Small intestine (tissue), 7 donors: Measurements from ENCODE around the gene U2AF1L4. TPM values are rescaled to one million over a fixed set of nuclear protein-coding genes. Genes with fewer than 3 reads are reported as not detected.

Source experiments
- DNase-seq, 2 donors: peaks; one replicate each; pipeline versions ENCODE4 v3.0.0 to v3.0.0-alpha.2; 2013
- FAIRE-seq: peaks from 2 replicates; lab custom pipeline; 2012; peaks lifted over from hg19 to GRCh38; lab: Jason Lieb, UNC
- H3K27ac ChIP-seq, 3 donors: one replicate each; pipeline ENCODE4 v1.5.1; 2013; ENCODE audit warnings: low read length in 2 of 3, mild to moderate bottlenecking in 2 of 3, control low read depth in 1 of 3, inconsistent platforms in 1 of 3, low read depth in 1 of 3, moderate library complexity in 1 of 3
- H3K27me3 ChIP-seq, 3 donors: one replicate each; pipeline ENCODE4 v1.6.1; 2013; ENCODE audit warnings: low read length in 3 of 3, inconsistent platforms in 1 of 3; ENCODE audit not compliant: control insufficient read depth in 3 of 3, insufficient read depth in 3 of 3
- H3K36me3 ChIP-seq, 3 donors: one replicate each; pipeline ENCODE4 v1.6.1; 2013; ENCODE audit warnings: low read length in 3 of 3, inconsistent platforms in 1 of 3, low read depth in 1 of 3, mild to moderate bottlenecking in 1 of 3, moderate library complexity in 1 of 3; ENCODE audit not compliant: control insufficient read depth in 3 of 3, insufficient read depth in 2 of 3
- H3K4me1 ChIP-seq, 3 donors: one replicate each; pipeline ENCODE4 v1.6.1; 2013; ENCODE audit warnings: low read length in 2 of 3, inconsistent platforms in 1 of 3, low read depth in 1 of 3, mild to moderate bottlenecking in 1 of 3, moderate library complexity in 1 of 3; ENCODE audit not compliant: control insufficient read depth in 3 of 3, insufficient read depth in 2 of 3
- H3K4me3 ChIP-seq, 3 donors: one replicate each; pipeline ENCODE4 v1.5.1; 2013; ENCODE audit warnings: low read length in 3 of 3, control low read depth in 1 of 3, inconsistent platforms in 1 of 3, low read depth in 1 of 3, mild to moderate bottlenecking in 1 of 3, moderate library complexity in 1 of 3
- H3K9me3 ChIP-seq, 2 donors: one replicate each; pipeline ENCODE4 v1.6.1; 2013; ENCODE audit warnings: low read depth in 1 of 2, low read length in 1 of 2; ENCODE audit not compliant: control insufficient read depth in 2 of 2, insufficient read depth in 1 of 2
- WGBS, 3 donors: extraction: QIAGEN DNeasy Blood & Tissue Kit; methylation state at CpG; one replicate each; pipeline ENCODE4 v1.1.7; 2013; 5-methylcytosine and 5-hydroxymethylcytosine counted together
- polyA plus RNA-seq, 4 donors: library from polyadenylated mRNA; stranded (reverse) in 3 of 4; unstranded in 1 of 4; fragments of 200-250 nt in 3 of 4; fragments of 120-200 nt in 1 of 4; gene quantifications; one replicate each; pipeline versions ENCODE4 v1.2.1 to v1.2.3, GENCODE V29; 2013
- donor health status: healthy with polysubstance abuse.
- donor health status: control.
- donor health status: control.
- donor health status: Bipolar disorder and iron deficiency.
- donor health status: healthy.

U2AF1L4 gene
- polyA plus RNA-seq, 4 donors = 14.6 to 99.7 (median 34.7) TPM

DNA sequence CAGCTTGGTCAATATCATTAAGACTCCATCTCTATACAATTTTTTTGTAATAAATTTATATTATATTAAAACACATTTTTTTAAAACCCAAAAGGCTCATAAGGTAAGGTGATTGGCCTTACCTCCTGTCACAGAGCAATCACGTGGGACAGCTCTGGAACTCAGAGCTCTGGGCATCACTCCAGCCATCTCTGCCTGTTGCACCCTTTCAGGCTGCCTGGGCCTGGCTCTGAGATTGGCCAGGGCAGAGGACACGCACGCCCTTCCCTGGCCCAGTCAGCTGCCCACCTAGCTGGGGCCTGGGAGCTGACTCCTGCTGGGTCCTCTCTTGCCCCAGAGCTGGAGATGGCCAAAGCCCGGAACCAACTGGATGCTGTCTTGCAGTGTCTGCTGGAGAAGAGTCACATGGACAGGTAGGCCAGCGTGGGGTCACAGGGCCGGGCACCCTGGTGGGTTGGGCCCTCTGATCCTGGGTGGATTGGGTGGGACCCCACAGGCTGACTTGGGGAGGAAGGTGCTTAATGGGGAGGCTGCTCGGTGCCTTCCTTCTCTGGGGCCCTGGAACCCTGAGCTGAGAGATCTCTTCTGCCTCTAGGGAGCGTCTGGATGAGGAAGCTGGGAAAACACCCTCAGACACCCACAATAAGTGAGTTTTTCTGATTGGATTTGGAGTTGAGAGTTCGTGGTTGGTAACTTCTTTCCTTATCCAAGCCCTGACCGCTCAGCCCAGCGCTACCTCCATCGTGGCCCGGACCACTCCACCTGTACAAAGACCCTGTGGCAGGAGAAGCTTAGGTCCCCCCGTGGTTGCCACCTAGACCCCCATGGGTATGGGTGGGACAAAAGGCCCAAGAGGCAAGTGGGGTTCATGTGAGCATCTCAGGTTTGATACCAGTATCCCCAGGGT lies 6.9 kb upstream of the U2AF1L4 start:
- peaks cover 0 to 40% (median 10%) of the 10 kb centered on the region in 3 donors for H3K36me3 ChIP-seq
- DNase-seq = no peak
- peaks cover 0 to 23% (median 0%) of the 10 kb centered on the region in 3 donors for H3K27me3 ChIP-seq
- no peak for FAIRE-seq
- no peaks in the 10 kb centered on the region for H3K9me3 ChIP-seq
- no peak overlapping the region for H3K4me3 ChIP-seq
- no peak overlapping the region for H3K27ac ChIP-seq
- 89 to 91% (median 90%) methylated on average over 14 of the region's 14 CpGs for WGBS, 3 donors
- peaks cover 0 to 26% (median 10%) of the 10 kb centered on the region in 3 donors for H3K4me1 ChIP-seq

DNA sequence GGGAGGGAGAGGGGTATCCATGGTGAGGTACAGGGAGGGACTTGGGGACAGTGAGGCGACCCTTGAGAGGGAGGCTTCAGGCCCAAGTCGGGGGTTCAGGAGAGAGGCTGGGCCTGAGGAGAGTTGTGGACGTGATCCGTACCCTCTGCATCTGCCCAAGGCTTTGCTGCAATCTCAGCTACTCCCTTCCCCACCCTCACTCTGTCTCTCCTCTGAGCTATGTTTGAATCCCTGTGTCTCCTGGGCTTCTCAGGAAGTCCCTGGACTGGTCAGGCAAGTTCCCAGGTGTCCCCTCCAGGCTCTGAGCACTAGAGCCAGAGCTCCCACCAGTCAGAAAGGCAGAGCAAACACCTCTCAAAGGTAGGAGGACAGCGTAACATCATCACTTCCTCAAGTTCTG lies 4.9 kb upstream of the U2AF1L4 start:
- Histone ChIP-seq H3K9me3 (no peaks in the 10 kb centered on the region), H3K4me3 (no peak overlapping the region), H3K27ac (no peak overlapping the region), H3K27me3 (peaks cover 0 to 5% (median 0%) of the 10 kb centered on the region in 3 donors), H3K36me3 (peaks cover 0 to 45% (median 10%) of the 10 kb centered on the region in 3 donors), H3K4me1 (peaks cover 3 to 20% (median 4%) of the 10 kb centered on the region in 3 donors)
- FAIRE-seq (no peak), DNase-seq (no peak)
- 91 to 98% (median 97%) methylated on average over 2 to 5 of the region's 5 CpGs for WGBS, 3 donors

DNA sequence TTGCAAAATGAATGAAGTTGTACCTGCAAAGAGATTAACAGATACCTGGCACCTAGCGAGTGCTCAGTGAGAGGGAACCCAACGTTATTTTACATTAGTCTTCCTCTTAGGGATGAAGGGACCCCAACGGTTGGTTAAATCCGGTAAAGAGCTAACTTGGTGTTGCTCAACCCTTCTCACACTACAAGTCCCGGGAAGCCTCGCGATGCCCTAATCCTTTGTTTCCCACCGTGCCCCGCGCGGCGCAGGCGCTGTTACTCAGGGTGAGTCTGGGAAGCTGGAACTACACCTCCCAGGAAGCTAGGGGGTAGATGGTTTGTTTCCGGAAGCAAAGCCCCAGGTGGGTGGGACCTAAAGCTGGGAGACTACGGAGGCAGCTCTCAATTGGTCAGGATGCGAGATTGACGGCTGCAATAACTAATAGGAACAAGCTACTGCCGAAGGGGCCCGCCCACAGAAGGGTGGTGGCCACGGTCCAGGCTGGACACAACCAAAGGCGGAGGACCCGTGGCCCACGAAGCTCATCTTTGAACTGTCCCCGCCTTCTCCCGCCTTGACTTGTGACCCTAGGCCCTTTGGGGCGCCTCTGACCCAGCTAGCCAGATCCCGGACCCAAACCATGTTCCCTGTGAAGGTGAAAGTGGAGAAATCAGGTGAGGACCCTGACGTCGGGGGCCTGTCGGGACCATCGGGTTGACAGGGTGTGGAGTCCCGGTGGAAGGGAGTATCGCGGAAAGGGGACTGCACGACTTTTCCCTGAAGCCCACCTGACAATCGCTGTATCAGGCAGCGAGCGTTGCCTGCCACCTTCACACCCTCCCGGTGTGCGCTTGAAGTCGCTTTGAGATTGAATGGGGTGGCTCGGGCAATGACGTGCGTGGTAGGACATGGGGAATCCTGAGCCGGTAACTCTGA lies 3.1 kb upstream of the U2AF1L4 start, which contains the start of gene LIN37:
Gene LIN37 (plus strand): TSS at position 471 of the 915 bp plus-strand sequence. CDS start 149 bp downstream, at position 620.
- Histone ChIP-seq H3K27ac (peak within 1 kb of the TSS in 2 of 3 donors; percentile 44 to 72), H3K4me3 (peak within 1 kb of the TSS; percentile 71 to 86 (median 78)), H3K36me3 (peaks cover 0 to 40% (median 3%) of the 10 kb centered on the region in 3 donors), H3K4me1 (peaks cover 3 to 23% (median 4%) of the 10 kb centered on the region in 3 donors), H3K27me3 (no peaks in the 10 kb centered on the region), H3K9me3 (peaks cover 0 to 4% of the 10 kb centered on the region in 2 donors)
- peak; percentile 100 for DNase-seq
- WGBS, 3 donors = 0 to 1% (median 1%) methylated on average over 45 of the region's 45 CpGs
- FAIRE-seq = peak; percentile 76

DNA sequence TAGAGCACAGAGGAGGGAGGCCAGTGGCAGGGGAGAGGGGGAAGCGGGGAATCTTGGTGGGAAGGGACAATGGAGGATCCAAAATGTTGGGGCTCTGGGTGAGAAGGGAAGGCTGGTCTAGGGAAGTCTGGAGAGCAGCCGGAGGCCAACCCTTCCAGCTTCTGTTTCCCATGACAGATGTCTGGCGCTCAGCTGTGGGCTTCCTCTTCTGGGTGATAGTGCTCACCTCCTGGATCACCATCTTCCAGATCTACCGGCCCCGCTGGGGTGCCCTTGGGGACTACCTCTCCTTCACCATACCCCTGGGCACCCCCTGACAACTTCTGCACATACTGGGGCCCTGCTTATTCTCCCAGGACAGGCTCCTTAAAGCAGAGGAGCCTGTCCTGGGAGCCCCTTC lies 1.3 kb upstream of the U2AF1L4 start:
- Histone ChIP-seq H3K4me3 (peak overlapping the region in 2 of 3 donors; percentile 77 to 99), H3K36me3 (peaks cover 0 to 35% (median 0%) of the 10 kb centered on the region in 3 donors), H3K4me1 (peaks cover 3 to 23% (median 4%) of the 10 kb centered on the region in 3 donors), H3K27ac (no peak overlapping the region), H3K27me3 (no peaks in the 10 kb centered on the region), H3K9me3 (peaks cover 0 to 4% of the 10 kb centered on the region in 2 donors)
- FAIRE-seq = no peak
- no peak for DNase-seq
- 87 to 93% (median 88%) methylated on average over 4 to 5 of the region's 5 CpGs for WGBS, 3 donors

DNA sequence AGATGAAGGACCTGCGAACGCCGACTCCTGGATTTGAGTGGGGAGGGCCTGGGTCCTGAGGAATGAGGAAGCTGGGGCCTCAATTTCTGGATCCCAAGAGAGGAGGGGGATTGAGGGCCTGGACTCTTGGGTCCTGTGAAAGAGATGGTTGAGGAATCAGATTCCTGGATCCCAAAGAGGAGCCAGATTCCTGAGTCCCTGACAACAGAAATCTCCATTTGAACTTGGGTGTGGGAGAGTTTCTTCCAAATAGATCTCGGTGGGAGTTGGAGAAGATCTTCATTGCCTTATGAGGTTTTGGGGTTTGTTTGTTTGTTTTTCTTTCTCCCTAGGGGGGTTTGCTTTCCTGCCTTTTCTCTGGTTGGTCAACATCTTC lies 857 bp upstream of the U2AF1L4 start:
- FAIRE-seq (no peak), DNase-seq (no peak)
- Histone ChIP-seq H3K27me3 (no peaks in the 10 kb centered on the region), H3K36me3 (peaks cover 0 to 31% (median 0%) of the 10 kb centered on the region in 3 donors), H3K4me1 (peaks cover 3 to 23% (median 4%) of the 10 kb centered on the region in 3 donors), H3K9me3 (peaks cover 0 to 4% of the 10 kb centered on the region in 2 donors), H3K4me3 (peak overlapping the region; percentile 72 to 99 (median 77)), H3K27ac (peak overlapping the region; percentile 41 to 100 (median 66))
- WGBS, 3 donors = 3 to 14% (median 7%) methylated on average over 4 of the region's 4 CpGs

DNA sequence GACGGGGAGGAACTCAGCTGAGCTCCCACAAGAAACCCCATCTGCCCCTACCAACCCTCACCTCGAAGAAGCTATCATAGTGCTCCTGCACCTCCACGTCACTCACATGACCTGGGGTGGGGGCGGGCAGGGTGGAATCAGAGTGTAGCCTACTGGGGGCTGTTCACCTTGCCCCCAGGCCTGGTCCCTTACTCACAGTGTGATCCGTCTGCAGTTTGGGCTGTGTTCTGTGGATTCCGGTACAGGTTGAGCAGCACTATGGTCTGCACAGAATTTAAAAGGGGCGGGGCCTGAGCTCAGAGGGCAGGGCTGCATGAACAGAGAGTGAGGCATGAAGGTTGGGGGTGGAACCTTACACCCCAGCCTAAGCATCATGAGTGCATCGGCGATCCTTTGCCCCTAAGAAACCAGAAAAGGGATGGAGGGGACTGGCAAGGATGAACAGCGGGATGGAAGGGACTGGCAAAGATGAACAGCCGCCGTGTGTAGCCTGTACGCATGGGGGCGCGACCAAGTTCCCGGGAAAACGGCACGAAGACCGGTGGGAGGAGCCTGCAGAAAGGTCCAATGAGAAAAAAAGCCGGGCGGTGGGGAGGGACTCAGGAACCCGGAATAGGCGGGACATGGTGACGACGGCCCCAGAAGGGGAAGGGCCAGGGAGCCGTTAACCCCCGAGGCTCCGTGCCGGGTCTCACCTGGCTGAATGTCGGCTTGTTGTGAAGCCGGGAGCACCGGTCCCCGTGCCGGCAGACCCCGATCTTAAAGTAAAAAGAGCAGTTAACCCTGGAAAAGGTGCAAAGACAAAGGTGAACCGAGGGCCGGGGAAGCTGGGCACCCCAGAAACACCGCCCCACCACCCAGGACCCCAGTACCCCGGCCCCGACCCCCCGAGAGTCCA lies 539 bp downstream of the U2AF1L4 start:
- Histone ChIP-seq H3K4me3 (peak overlapping the region; percentile 77 to 99 (median 89)), H3K9me3 (peaks cover 0 to 4% of the 10 kb centered on the region in 2 donors), H3K27ac (peak overlapping the region; percentile 92 to 100 (median 100)), H3K27me3 (no peaks in the 10 kb centered on the region), H3K4me1 (peaks cover 3 to 28% (median 4%) of the 10 kb centered on the region in 3 donors), H3K36me3 (peaks cover 0 to 28% (median 0%) of the 10 kb centered on the region in 3 donors)
- no peak for FAIRE-seq
- 7 to 11% (median 7%) methylated on average over 37 to 41 of the region's 41 CpGs for WGBS, 3 donors
- DNase-seq = peak; percentile 96 to 98

DNA sequence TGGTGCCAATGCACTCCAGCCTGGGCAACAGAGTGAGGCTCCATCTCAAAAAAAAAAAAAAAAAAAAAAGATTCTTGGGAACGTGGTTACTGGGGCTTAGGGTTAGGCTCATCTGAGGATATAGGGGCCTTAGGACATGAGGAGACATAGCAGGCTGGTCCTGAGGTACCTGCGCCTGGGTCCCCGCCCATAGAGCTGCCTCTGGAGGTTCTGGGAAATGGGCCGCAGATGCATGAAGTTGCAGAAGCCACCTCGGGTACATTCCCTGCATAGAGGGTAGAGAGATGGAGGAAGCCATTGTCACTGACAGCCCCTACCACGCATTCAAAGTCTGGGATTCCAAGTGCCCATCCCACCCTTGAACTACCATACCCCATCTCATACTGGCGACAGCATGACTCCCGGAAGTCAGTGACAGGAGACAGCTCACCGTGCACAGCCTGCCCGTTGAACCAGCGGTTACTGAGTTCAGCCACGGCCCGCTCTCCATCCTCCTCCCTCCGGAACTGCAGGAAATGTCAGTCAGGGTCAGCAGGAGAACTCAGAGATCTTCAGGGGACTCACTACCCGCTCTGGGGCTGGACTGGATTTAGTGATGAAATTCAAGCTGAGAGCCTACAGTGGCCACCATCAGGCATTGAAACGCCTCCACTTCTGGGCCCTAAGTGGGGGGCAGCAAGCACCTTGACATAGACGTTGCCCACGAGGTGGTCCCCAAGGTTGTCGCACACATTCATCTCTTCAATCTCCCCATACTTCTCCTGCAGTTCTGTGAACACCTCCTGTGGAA lies 1.4 kb downstream of the U2AF1L4 start:
- H3K36me3 ChIP-seq = peaks cover 0 to 34% (median 0%) of the 10 kb centered on the region in 3 donors
- no peak for DNase-seq
- FAIRE-seq = no peak
- peaks cover 0 to 24% (median 3%) of the 10 kb centered on the region in 3 donors for H3K4me1 ChIP-seq
- no peaks in the 10 kb centered on the region for H3K27me3 ChIP-seq
- peak overlapping the region in 1 of 3 donors; percentile 100 for H3K27ac ChIP-seq
- H3K4me3 ChIP-seq = peak overlapping the region in 1 of 3 donors; percentile 77
- 89 to 97% (median 90%) methylated on average over 18 to 19 of the region's 19 CpGs for WGBS, 3 donors
- peaks cover 0 to 4% of the 10 kb centered on the region in 2 donors for H3K9me3 ChIP-seq
